Endothelial cell of umbilical vein (primary cell): ENCODE measurements around the gene PKDREJ. TPM values are rescaled to one million over a fixed set of nuclear protein-coding genes. Genes with fewer than 3 reads are reported as not detected.

Experiments
- BruUV-seq: library from RNA; stranded (reverse); fragments of 400-500 nt; replicated peaks from 2 replicates; lab custom pipeline; 2021; lab: Mats Ljungman, UMichigan
- CTCF ChIA-PET: fragments of 300-600, 350-600 bp; sonication (Branson Sonifier 250); formaldehyde crosslinking; loops from one replicate; lab custom pipeline; 2021; ENCODE audit warnings: antibody characterized with exemption, inconsistent platforms; lab: Charles Lee
- POLR2A ChIA-PET: fragments of 300-600, 350-600 bp; sonication (Branson Sonifier 250); formaldehyde crosslinking; loops from one replicate; lab custom pipeline; 2021; ENCODE audit warnings: antibody characterized with exemption, inconsistent platforms; lab: Charles Lee
- DNase-seq: peaks from one replicate; pipeline ENCODE4 v3.0.0-alpha.2; 2011; ENCODE audit warnings: low read depth, low spot score
- FAIRE-seq: peaks from 2 replicates; lab custom pipeline; 2011; peaks lifted over from hg19 to GRCh38; lab: Jason Lieb, UNC
- H2AFZ ChIP-seq: 2 replicates; pipeline ENCODE4 v1.6.0; 2012; ENCODE audit warnings: low read depth, low read length, control low read depth, inconsistent platforms
- H3K27ac ChIP-seq: 2 replicates; pipeline ENCODE4 v1.5.1; 2011; ENCODE audit warnings: low read depth, mild to moderate bottlenecking, control low read depth, low read length, moderate library complexity; ENCODE audit not compliant: insufficient read depth
- H3K27me3 ChIP-seq, 2 experiments: 2 replicates each; pipeline versions ENCODE4 v1.6.0 to v1.6.1; 2011; ENCODE audit warnings: low read length in 2 of 2, mixed read lengths in 1 of 2; ENCODE audit not compliant: control insufficient read depth in 2 of 2, insufficient read depth in 2 of 2
- H3K36me3 ChIP-seq, 2 experiments: 2 replicates in 1 of 2; 3 replicates in 1 of 2; pipeline ENCODE4 v1.5.1; 2011; ENCODE audit warnings: low read length in 2 of 2, mild to moderate bottlenecking in 1 of 2, moderate library complexity in 1 of 2; ENCODE audit not compliant: control insufficient read depth in 2 of 2, insufficient read depth in 2 of 2; ENCODE audit errors: extremely low read depth in 1 of 2
- H3K4me1 ChIP-seq: 3 replicates; pipeline ENCODE4 v1.5.1; 2011; ENCODE audit warnings: mild to moderate bottlenecking, low read length; ENCODE audit not compliant: control insufficient read depth, insufficient read depth; ENCODE audit errors: extremely low read depth
- H3K4me2 ChIP-seq: 2 replicates; pipeline ENCODE4 v1.6.1; 2011; ENCODE audit warnings: low read length, control low read depth, mixed read lengths; ENCODE audit not compliant: insufficient read depth
- H3K4me3 ChIP-seq, 3 experiments: fragments of 200-600 bp in 1 of 3; sonication (generic), shearing (Covaris generic) in 1 of 3; replicated peaks in 1 of 3; 2 replicates each; pipeline ENCODE4 v1.5.1; 2011 to 2016; ENCODE audit warnings: control low read depth in 3 of 3, low read length in 3 of 3, mild to moderate bottlenecking in 2 of 3, inconsistent platforms in 1 of 3, low read depth in 1 of 3, moderate library complexity in 1 of 3; ENCODE audit not compliant: insufficient read depth in 1 of 3
- H3K79me2 ChIP-seq: 2 replicates; pipeline ENCODE4 v1.6.0; 2012; ENCODE audit warnings: low read length, inconsistent platforms; ENCODE audit not compliant: control insufficient read depth, insufficient read depth
- H3K9ac ChIP-seq: replicated peaks from 2 replicates; pipeline ENCODE3; 2011; ENCODE audit warnings: low read length, control low read depth; ENCODE audit not compliant: insufficient read depth; ENCODE audit errors: extremely low read depth
- H3K9me1 ChIP-seq: replicated peaks from 3 replicates; pipeline ENCODE4 v1.6.0; 2011; ENCODE audit warnings: mild to moderate bottlenecking, low read length; ENCODE audit not compliant: control insufficient read depth, insufficient read depth; ENCODE audit errors: extremely low read depth
- H3K9me3 ChIP-seq: replicated peaks from 2 replicates; pipeline ENCODE4 v1.5.1; 2012; ENCODE audit warnings: low read length, inconsistent platforms; ENCODE audit not compliant: control insufficient read depth, insufficient read depth
- H4K20me1 ChIP-seq: replicated peaks from 2 replicates; pipeline ENCODE3; 2011; ENCODE audit warnings: mild to moderate bottlenecking, low read length; ENCODE audit not compliant: control insufficient read depth, insufficient read depth; ENCODE audit errors: extremely low read depth
- CTCF ChIP-seq, 2 donors: IDR thresholded peaks; 1 replicate in 1 of 2; 2 replicates in 1 of 2; pipeline ENCODE4 v1.5.1; 2011; ENCODE audit warnings: low read length in 2 of 2, mild to moderate bottlenecking in 2 of 2, moderate library complexity in 2 of 2, control low read depth in 1 of 2, inconsistent platforms in 1 of 2, low read depth in 1 of 2; ENCODE audit not compliant: insufficient read depth in 1 of 2; ENCODE audit errors: extremely low read depth in 1 of 2
- EZH2 ChIP-seq: IDR thresholded peaks from 2 replicates; pipeline ENCODE4 v1.6.1; 2012; ENCODE audit warnings: borderline replicate concordance, low read depth, mild to moderate bottlenecking, moderate library complexity, low read length, inconsistent platforms; ENCODE audit not compliant: severe bottlenecking
- FOS ChIP-seq: IDR thresholded peaks from 2 replicates; pipeline ENCODE4 v1.6.1; 2011; ENCODE audit warnings: mild to moderate bottlenecking, low read length, moderate library complexity, borderline replicate concordance; ENCODE audit not compliant: insufficient read depth
- GATA2 ChIP-seq: IDR thresholded peaks from 2 replicates; pipeline ENCODE4 v1.7.0; 2011; ENCODE audit warnings: low read depth, mild to moderate bottlenecking, moderate library complexity, mixed read lengths, low read length; ENCODE audit not compliant: insufficient read length, insufficient read depth
- JUN ChIP-seq: IDR thresholded peaks from 2 replicates; pipeline ENCODE4 v1.6.1; 2011; ENCODE audit warnings: borderline replicate concordance, low read depth; ENCODE audit not compliant: insufficient read length, insufficient read depth
- MAX ChIP-seq: IDR thresholded peaks from 2 replicates; pipeline ENCODE4 v1.6.1; 2011; ENCODE audit not compliant: insufficient read depth, insufficient read length
- MYC ChIP-seq: IDR thresholded peaks from one replicate; pipeline ENCODE4 v1.6.1; 2011; ENCODE audit warnings: mild to moderate bottlenecking, low read depth, low read length
- POLR2A ChIP-seq: IDR thresholded peaks from 2 replicates; pipeline ENCODE4 v1.6.1; 2012; ENCODE audit warnings: low read depth, mild to moderate bottlenecking, control low read depth, low read length
- POLR2AphosphoS5 ChIP-seq: IDR thresholded peaks from 2 replicates; pipeline ENCODE4 v1.6.1; 2012; ENCODE audit warnings: low read depth, mild to moderate bottlenecking, control low read depth, low read length, moderate library complexity; ENCODE audit not compliant: insufficient read depth
- dilution Hi-C: fragments of 300-500 bp; cut with MboI; formaldehyde crosslinking; loops from one replicate; pipeline ENCODE4 v1.15.0; 2019; ENCODE audit warnings: low sequenced_read_pairs; ENCODE audit not compliant: extremely low pct_ligation_motif_present
- intact Hi-C: fragments of 100-400 bp; cut with micrococcal nuclease; formaldehyde crosslinking; loops from one replicate; pipeline ENCODE4 v1.10.0; 2022
- polyA plus RNA-seq, 4 experiments: library from polyadenylated mRNA; depleted of rRNA in 3 of 4; stranded (reverse) in 3 of 4; unstranded in 1 of 4; fragments of >200 nt; gene quantifications; 2 replicates each; pipeline versions ENCODE4 v1.2.1 to v1.2.3, GENCODE V29; 2011 to 2012; ENCODE audit warnings: missing spikeins in 1 of 4
- total RNA-seq: library from RNA; stranded (reverse); gene quantifications from 2 replicates; pipeline ENCODE4 v1.2.3, GENCODE V29; 2021

PKDREJ gene
- total and polyA plus RNA-seq, 2 donors (not counting 3 experiments of a cell fraction or from before 2014, with no cell fraction given): not detected

GRCh38 chr22:46213052-46213451 is 50.1 kb downstream of the PKDREJ start:
- Histone ChIP-seq H3K4me1 (no peaks in the 10 kb centered on the region), H3K9me1 (no peaks in the 10 kb centered on the region), H3K36me3 (no peaks in the 10 kb centered on the region), H3K27me3 (no peaks in the 10 kb centered on the region), H3K9me3 (no peaks in the 10 kb centered on the region), H2AFZ (no peak overlapping the region), H3K4me2 (no peak overlapping the region), H3K4me3 (no peak overlapping the region), H3K9ac (no peak overlapping the region), H3K79me2 (no peaks in the 10 kb centered on the region), H4K20me1 (no peaks in the 10 kb centered on the region), H3K27ac (no peak overlapping the region)
- no peak for DNase-seq
- ChIA-PET CTCF (no interaction called here), POLR2A (no interaction called here)
- TF ChIP-seq MYC (no peak), FOS (no peak), POLR2A (no peak), MAX (no peak), POLR2AphosphoS5 (no peak), CTCF (IDR thresholded peaks at IDR 0.05; ENCODE audit: extremely low read depth in 1 of 2, insufficient read depth in 1 of 2, low read depth in 1 of 2, low read length in 2 of 2) (no peak), JUN (no peak), GATA2 (no peak), EZH2 (no peak)
- FAIRE-seq: no peak
- dilution Hi-C loops (no loop called here), intact Hi-C loops (no loop called here)
- no TSS peak for BruUV-seq
